Activated CD4-positive, CD25-positive, alpha-beta regulatory T cell treated with anti-CD3 and anti-CD28 coated beads, Interleukin-2, amount 50 U/mL, for 16 hours (primary cell): Measurements from ENCODE around the gene ZBTB8B.
"Not testable (repeated sequence)": the region's sequence is repeated elsewhere in the genome, so short reads cannot be mapped to it uniquely, and the experiment has no call there.

Source experiments
- DNase-seq: peaks from one replicate; pipeline ENCODE4 v3.0.0-alpha.2; 2020; ENCODE audit warnings: low read depth, low spot score

The ZBTB8B gene

DNA sequence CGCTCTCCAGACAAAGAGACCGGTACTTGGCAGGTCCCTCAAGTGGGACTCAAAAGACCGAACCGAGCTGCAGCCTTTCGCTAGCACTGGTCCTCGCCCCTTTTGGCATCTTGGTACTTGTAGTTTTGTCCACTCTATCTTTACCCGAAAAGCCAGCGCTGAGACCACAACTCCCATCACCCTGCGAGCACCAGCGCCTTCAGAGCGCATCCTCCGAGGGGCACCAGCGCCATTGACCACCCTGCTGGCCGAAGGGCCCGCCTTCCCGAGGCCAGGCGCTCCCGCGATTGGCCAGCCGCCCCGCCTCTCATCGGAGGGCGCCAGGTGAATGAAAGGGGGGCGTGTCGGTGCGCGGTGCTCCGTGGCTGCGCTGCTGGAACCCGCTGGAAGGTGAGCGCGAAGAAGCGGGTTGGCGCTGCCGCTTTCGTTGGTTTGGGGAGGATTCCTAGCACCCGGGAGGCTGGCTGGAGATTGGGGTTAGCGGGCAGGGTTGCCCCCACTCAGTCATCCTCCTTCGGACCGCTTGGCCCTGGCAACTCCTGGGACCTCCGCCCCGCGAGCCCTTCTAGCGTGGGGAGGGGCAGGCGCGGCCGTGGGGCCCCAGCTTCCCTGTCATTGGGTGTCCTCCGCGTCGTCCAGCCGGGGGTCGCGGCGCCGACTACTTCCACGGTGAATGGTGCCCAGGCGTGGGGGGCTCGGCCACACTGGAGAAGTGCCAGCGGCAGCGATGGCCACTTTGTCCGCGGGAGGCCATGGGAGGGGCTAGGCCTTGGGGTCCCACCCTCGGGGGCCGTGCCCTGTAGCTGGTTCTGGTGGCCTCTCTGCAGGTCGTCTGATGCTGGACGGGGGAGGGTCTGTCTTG, at the start of gene ZBTB8B:
ZBTB8B (plus strand) TSS at position 357 of the 862 bp plus-strand sequence. CDS start 5,553 bp downstream, outside the sequence.
- no peak for DNase-seq

GRCh38 chr1:32421775-32422174, 43.1 kb upstream of the ZBTB8B start:
- no peak for DNase-seq

GRCh38 chr1:32426489-32427255, 38.2 kb upstream of the ZBTB8B start:
- DNase-seq, result no peak

GRCh38 chr1:32427264-32427963, 37.5 kb upstream of the ZBTB8B start:
- DNase-seq, result no peak

DNA sequence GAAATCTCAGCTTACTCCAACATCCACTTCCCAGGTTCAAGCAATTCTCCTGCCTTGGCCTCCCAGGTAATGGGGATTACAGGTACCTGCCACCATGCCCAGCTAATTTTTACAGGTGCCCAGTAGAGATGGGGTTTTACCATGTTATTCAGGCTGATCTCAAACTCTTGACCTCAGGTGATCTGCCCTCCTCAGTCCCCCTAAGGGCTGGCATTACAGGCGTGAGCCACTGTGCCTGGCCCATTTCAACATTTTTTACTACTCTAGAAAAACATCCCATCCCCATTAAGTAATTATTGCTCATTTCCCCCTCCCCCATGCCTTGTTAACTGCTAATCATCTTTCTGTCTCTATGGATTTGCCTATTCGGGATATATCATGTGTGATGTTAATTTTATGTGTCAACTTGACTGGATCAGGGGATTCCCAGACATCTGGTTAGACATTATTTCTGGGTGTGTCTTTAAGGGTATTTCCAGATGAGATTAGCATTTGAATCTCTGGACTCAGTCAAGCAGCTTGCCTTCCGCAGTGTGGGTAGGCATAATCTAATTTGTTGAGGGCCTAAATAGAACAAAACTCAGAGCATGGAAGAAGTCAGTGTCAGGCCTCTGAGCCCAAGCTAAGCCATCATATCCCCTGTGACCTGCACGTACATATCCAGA, 33.0 kb upstream of the ZBTB8B start:
- no peak for DNase-seq

DNA sequence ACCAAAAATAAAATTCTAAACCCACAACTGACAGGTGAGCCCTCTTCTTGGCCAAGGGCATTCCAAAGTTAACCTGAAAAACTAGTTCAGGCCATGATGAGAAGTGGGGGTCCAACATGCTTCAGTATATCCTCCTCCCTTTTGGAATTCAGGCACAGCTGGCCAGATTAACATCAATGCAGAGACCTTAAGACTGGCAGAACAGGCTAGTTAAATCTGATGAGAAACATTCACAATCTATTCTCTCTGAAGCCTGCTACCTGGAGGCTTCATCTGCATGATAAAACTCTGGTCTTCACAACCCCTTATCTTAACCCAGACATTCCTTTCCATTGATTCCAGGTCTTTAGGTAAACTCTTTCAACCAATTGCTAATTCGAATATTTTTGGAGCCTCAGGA, 26.7 kb upstream of the ZBTB8B start:
- DNase-seq, result no peak

DNA sequence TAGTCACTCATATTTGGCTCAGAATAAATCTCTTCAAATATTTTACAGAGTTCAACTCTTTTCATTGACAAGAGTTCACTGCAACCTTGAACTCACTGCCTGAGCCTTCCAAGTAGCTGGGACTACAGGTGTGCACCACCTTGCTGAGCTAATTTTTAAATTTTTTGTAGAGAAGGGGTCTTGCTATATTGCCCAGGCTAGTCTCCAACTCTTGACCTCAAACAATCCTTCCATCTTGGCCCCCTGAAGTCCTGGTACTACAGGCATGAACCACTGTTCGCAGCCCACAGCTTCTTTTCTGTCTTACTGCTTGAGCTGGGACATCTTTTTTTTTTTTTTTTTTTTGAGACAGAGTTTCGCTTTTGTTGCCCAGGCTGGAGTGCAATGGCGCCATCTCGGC, 26.1 kb upstream of the ZBTB8B start:
- not testable (repeated sequence) for DNase-seq

DNA sequence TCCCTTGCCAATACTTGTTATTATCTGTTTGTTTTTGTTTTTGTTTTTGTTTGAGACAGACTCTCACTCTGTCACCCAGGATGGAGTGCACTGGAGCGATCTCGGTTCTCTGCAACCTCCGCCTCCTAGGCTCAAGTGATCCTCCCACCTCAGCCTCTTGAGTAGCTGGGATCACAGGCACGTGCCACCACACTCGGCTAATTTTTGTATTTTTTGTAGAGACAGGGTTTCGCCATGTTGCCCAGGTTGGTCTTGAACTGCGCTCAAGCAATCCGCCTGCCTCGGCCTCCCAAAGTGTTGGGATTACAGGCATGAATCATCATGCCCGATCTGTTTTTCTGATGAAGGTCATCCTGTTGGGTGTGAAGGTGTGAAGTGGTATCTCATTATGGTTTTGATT, 23.4 kb upstream of the ZBTB8B start:
- DNase-seq, result not testable (repeated sequence)

- no peak for DNase-seq
Measured at GRCh38 chr1:32447469-32448185, 17.2 kb upstream of the ZBTB8B start.

DNA sequence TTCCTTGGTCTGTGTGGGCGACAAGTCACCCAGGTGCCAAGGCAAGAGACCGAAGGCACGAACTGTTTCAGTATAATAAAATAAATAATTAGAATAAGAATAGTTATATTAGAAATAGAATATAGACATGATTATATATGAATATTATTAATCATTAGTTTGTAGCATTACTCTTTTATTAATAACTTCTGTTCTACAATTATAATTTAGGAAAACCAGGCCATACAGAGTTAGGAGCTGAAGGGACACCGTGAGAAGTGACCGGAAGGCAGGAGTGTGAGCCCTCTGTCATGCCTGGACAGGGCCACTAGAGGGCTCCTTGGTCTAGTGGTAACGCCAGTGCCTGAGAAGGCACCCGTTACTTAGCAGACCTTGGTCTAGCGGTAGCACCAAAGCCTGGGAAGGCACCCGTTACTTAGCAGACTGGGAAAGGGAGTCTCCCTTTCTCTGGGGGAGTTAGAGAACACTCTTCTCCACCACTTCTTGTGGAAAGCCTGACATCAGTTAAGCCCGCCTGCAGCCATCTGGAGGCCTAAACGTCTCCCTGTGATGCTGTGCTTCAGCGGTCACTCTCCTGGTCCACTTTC, 16.6 kb upstream of the ZBTB8B start:
- DNase-seq, result not testable (repeated sequence)

GRCh38 chr1:32448773-32449456, 16.0 kb upstream of the ZBTB8B start:
- no peak for DNase-seq

- DNase-seq, result not testable (repeated sequence)
Measured at GRCh38 chr1:32449457-32449831, 15.4 kb upstream of the ZBTB8B start.

DNA sequence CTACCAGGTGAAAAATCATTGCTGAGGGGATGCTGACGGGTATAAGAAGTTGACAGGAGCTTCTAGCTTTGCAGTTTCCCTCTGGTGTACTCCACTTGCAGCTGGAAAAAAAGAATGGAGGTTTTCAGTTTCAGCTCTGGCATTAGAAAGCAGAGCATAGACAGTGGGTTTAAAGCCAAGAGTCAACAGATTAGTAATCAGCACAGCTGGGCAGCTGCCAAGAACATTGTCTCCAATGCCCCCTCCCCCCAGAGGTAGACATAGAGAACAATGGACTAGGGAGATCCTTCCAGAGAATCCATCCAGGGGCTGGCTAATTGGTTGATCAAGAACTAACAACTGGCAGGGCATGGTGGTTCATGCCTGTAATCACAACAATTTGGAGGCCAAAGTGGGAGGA, 10.1 kb upstream of the ZBTB8B start:
- no peak for DNase-seq

DNA sequence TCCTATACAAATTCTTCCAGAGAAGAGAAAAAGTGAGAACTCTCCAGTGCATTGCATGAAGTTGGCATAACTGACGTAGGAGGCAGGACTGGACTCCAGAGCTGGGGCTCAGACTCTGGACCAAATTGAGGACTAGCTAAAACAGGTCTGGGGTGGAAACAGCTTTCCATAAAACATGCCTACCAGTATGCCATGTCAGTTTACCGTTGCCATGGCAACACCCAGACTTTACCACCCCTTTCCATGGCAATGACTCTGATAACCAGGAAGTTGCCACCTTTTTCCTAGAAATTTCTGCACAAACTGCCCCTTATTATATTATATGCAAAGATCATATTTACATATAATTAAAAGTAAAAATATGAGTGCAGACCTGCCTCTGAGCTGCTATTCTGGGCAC, 8.9 kb upstream of the ZBTB8B start:
- no peak for DNase-seq

GRCh38 chr1:32458798-32459197, 6.1 kb upstream of the ZBTB8B start:
- DNase-seq, result not testable (repeated sequence)

GRCh38 chr1:32462977-32463376, 1.9 kb upstream of the ZBTB8B start:
- not testable (repeated sequence) for DNase-seq

DNA sequence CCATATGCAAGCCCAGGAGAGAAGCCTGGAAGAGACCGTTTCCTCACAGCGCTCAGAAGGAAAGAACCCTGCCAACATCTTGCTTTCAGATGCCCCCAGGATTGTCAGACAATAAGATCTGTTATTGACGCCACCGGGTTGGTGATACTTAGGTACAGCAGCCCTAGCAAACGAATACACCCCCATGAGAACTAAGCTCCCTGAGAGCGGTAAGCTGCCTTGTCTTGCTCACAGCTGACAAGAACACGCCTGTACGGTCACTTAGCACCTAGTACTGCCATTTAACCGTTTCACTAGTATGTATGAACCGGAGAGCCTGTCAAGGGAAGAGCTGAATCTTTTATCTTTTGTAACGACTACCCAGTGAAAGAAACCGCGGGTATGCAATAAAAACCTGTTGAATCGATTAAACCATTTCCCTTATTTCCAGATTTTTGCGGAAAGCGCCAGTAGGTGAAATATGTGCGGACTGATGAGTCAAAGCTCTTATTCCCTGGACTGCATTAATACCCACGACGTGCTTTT, 619 bp upstream of the ZBTB8B start:
- no peak for DNase-seq

DNA sequence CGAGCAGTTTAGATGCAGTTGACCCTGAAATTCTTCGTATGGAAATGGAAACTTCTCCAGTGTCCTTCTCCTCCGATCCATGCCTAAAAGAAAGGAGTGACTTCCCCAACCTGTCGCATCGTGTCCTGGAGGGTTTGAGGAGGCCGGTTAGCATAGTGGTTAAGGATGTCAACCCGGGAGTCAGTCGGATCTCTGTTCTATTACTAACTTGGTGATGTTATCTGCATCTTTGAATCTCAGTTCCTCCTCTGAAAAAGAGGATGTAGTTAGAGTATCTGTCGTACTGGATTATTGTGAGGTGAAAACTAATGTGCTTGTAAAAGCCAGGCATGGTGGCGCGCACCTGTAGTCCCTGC, 684 bp downstream of the ZBTB8B start:
- no peak for DNase-seq

- DNase-seq, result no peak
Measured at GRCh38 chr1:32466761-32467160, 1.9 kb downstream of the ZBTB8B start.

- no peak for DNase-seq
Measured at GRCh38 chr1:32468791-32469190, 3.9 kb downstream of the ZBTB8B start.
